ENCODE data around the gene DVL2. TPM values are rescaled to one million over a fixed set of nuclear protein-coding genes. Genes with fewer than 3 reads are reported as not detected.

Gene DVL2
- polyA plus RNA-seq = 0.91 and 1.8 TPM in 2 replicates

DNA sequence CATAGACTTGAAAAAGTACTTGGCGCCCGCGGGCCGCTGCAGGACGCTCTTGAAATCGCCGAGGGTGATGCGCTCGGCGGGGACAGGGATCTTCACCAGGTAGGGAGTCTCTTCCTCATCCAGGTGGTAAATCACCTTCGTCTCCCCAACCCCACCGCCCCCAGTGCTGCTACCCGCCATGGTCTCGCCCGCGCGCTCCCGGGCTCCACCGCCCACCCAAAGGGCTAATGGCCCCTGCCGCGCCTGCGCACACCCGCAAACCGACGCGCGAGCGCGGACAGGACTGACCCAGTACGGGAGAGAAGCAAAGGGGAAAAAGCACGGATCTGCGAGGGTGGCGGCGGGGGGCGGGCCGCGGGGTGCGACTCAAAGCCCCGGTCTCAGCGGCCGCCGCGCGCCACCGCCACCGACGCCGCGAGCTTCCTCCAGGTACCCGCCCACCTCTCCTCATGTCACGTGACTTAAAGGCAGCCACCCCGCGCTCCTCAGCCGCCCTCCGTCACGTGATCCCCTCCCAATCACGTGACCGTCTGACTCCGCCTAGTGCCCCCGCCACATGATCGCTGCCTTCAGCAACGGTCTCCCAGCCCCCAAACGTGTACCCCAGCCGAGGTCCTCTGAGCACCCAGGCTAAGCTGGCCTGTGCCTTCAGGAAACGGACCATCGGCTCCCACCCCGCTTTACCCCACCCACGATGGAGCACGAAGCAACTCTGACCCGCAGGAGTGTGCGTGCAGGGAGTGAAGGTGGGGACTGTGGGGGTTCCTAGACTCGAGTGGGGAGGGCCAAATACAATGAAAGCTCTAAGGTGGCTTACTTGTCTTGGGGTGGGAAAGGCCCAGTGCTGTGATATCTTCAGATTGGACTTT lies at the start of gene DVL2:
DVL2 (minus strand) TSS at position 435 of the 869 bp plus-strand sequence; CDS start at position 180, 255 bp downstream.

DNA sequence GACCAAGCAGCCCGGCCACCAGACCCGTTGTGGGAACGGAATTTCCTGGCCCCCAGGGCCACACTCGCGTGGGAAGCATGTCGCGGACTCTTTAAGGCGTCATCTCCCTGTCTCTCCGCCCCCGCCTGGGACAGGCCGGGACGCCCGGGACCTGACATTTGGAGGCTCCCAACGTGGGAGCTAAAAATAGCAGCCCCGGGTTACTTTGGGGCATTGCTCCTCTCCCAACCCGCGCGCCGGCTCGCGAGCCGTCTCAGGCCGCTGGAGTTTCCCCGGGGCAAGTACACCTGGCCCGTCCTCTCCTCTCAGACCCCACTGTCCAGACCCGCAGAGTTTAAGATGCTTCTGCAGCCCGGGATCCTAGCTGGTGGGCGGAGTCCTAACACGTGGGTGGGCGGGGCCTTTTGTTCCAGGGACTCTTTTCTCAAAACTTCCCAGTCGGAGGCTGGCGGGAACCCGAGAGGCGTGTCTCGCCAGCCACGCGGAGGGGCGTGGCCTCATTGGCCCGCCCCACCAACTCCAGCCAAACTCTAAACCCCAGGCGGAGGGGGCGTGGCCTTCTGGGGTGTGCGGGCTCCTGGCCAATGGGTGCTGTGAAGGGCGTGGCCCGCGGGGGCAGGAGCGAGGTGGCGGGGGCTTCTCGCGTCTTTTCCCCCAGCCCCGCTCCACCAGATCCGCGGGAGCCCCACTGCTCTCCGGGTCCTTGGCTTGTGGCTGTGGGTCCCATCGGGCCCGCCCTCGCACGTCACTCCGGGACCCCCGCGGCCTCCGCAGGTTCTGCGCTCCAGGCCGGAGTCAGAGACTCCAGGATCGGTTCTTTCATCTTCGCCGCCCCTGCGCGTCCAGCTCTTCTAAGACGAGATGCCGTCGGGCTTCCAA lies 47.0 kb upstream of the DVL2 start, which contains the start of gene SLC2A4:
SLC2A4 (plus strand) TSS at position 645 of the 879 bp plus-strand sequence; CDS start at position 862, 217 bp downstream.

DNA sequence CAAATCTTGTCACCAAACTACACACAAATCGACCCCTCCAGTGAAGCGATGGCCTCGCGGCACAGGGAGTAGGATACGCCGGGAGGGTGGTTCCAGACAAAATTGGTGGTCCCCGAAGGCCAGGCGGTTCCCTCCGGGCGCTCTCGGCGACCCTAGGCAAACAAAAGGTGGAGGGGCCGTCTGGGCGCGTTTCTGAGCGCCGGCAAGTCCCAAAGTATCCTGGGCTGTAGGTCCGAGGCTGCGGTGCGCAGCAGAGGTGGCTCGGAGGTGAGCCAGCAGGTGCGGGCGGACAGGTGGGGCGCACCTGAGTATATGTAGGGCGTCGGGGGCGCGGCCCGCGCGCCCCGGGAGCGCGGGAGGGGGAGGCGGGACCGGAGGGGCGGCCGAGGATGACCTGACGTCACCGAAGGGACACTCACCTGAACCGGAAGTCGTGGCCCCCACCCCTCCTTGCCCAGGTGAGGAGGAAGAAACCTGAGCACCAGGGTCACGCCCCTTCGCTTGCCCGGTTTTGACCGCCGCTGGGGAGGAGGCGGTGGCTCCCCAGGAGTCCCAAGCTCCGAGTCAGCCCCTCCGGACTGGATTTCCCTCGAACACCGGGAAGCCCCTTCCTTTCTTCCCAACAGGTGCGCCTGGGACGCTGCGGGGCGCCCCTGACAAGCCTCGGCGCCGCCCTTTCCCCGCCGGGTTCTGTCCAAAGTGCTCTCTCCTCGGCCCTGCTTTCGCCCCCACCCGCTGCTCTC lies 28.0 kb upstream of the DVL2 start, which contains the start of gene CLDN7:
CLDN7 (minus strand) TSS at position 287 of the 743 bp plus-strand sequence. CDS start 435 bp downstream, outside the sequence.

DNA sequence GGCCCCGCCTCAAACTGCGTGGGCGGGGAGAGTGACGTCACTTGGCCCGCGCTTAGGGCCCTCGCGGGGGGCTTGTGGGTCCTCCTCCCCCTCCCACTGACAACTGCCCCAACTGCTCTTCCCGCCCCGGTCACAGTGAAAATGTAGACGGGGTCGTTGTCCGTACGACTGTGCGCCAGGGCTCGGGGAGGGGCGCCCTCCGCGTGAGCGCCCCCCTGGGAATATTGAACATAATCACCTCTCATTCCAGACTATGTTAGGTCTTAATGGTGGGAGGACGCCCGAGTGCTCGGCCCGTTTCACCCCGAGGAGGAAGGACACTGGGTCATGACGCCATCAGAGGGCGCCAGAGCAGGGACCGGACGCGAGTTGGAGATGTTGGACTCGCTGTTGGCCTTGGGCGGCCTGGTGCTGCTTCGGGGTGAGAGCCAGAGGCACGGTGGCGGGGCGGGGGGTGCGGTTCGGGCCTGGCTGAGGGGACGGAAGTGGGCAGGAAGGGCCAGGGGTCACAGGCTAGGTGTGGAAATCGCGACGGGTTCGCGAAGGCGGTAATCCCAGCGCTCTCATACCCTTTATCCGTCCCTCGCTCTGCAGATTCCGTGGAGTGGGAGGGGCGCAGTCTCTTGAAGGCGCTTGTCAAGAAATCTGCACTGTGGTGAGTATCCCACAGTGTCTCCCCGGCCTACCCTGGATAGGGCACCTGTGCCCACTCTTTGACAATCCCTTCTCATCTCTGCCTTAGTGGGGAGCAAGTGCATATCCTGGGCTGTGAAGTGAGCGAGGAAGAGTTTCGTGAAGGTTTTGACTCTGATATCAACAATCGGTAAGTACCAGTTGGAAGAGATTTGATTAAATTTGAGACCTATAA lies 18.1 kb upstream of the DVL2 start, which contains the start of gene ELP5:
ELP5 (plus strand) TSS at position 40 of the 868 bp plus-strand sequence; CDS start at position 376, 336 bp downstream.

DNA sequence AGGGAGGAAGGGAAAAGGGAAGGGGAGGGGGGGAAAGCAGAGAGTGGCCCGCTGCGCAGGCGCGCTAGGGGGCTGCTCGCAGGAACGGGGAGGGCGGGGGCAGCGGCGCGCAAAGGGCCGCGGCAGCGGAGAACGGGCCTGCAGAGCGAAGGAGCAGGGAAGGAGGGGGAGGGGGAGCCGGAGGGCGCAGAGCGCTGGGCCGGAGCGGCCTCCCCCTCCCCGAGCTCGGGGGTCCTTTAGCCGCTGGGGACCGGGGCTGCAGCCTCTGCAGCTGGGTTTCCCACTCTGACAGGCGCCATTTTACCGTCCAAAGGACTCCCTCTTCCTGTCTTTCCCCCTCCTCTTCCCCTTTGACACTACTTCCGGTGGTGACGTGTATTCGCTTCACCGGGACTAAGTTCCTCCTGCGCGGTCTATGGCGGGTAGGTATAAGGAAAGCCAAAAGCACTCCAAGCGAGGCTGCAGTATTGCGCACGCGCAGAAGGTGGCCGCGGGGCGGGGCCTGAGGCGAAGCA lies 17.4 kb upstream of the DVL2 start, which contains the start of gene CTDNEP1:
CTDNEP1 (minus strand) TSS at position 74 of the 515 bp plus-strand sequence. CDS start 438 bp downstream, outside the sequence.

DNA sequence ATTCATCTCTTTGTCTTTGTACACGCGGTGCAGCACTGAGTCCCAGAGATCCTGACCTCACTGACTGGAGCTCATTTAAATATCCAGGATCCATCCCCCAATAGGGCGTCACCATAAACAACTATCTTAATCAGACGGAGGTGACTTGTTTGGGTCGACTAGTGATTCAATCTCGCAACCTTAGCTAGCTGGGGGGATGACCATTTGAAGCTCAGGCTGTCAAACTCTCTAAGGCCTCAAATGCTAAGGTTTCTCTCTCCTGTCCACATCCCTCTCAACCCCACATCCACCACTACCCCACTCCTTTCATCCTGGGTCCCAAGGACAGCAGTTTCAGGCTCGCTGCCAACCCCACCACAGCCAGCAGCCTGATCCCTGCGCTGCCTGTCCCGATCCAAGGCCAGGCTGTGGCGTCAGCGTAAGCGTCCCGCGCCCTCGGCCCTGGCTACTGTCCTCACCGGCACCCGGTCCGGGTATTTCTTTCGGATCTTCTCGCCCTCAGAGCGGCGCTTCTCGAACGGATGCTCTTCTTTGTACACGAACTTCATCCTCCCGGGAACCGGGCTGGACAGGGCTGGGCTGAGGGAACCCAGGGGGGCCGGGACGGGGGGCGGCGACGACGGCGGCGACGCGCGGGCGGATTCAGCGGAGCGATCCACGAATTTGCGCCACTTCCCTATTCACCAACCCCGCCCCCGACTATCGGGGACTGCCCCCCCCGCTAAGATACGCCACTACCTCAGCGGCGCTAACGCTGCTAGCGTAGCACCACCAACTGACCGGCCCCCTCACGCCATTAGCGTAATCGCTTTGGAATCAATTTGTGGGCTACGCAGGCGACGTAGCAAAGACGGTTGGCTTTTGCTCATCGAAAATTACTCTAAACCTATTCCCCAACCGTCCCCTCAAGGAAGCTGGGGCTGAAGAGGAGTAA lies 7.7 kb upstream of the DVL2 start, which contains the start of gene GABARAP:
GABARAP (minus strand) TSS at position 667 of the 934 bp plus-strand sequence; CDS start at position 548, 119 bp downstream.

DNA sequence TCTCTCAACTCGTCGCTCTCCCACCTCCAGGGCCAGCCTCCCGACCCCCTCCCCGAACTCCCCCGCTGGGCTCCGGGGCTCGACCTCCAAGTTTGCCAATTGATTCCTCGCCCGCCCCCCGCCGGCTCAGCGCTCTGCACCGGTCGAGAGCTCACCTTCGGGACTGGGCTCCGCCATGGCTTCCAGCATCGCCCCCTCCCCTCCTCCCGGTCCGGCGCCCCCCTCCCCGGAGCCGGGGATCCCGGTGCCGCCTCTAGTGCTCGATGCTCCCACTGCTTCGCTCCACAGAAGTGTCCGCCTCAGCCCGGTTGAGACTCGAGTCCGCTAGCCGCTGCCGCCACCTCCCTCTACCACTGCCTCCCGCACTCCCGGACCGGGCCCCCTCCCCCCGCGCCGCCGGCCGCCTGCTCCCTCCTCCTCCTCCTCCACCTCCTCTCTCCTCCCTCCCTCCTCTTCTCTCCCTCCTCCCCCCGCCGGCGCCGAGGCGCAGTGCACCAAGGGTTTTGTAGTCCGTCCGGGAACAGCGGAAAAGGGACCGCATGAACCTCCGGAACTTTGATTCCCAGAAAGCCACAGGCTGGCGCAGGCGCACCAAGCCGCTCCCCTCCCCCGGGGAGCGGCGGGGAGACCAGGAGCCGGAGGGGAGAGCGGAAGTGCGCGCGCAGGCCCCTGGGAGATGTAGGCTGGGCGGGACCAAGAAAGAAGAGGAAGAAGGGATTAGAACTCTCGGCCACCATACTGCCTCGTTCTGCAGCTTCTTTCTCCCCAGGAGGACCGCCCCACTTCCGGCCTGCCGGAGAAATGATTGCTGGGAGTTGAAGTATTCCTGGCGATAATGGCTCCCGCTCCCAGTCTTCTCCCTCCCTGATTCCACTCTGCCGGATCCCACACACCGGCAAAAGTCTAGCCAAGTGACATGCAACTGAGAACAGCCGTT lies 5.0 kb upstream of the DVL2 start, which contains the start of gene PHF23:
PHF23 (minus strand) TSS at position 367 of the 937 bp plus-strand sequence; CDS start at position 189, 178 bp downstream.

DNA sequence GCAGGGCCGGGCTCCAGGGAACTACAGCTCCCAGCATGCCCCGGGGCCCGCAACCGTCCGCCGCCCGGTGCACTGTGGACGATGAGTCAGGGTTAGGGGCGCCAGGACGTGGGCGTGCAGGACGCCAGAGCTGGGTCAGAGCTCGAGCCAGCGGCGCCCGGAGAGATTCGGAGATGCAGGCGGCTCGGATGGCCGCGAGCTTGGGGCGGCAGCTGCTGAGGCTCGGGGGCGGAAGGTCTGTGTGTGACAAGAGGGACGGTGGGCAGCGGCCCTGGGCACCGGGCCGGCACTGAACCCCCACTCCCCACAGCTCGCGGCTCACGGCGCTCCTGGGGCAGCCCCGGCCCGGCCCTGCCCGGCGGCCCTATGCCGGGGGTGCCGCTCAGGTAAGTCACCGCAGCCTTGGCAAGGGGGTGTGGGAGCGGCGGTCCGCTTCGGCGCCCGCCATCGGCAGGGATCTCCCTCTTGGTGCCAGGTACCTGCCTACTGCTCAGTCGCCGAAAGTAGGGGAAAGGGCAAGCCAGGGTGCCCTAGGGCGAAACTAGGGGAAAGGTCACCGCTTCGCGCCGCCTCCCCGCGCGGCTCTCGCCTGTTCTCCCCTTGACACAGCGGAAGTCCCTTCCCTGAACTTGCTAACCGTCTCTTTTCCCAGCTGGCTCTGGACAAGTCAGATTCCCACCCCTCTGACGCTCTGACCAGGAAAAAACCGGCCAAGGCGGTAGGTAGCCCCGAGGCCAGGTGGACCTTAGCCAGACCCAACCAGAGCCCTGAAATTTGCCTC lies 14.3 kb downstream of the DVL2 start, which contains the start of the genes ACADVL and DLG4:
ACADVL (plus strand) TSS at position 127 of the 781 bp plus-strand sequence; CDS start at position 174, 47 bp downstream.
DLG4 (minus strand) TSS at position 25 of the 781 bp plus-strand sequence.

DNA sequence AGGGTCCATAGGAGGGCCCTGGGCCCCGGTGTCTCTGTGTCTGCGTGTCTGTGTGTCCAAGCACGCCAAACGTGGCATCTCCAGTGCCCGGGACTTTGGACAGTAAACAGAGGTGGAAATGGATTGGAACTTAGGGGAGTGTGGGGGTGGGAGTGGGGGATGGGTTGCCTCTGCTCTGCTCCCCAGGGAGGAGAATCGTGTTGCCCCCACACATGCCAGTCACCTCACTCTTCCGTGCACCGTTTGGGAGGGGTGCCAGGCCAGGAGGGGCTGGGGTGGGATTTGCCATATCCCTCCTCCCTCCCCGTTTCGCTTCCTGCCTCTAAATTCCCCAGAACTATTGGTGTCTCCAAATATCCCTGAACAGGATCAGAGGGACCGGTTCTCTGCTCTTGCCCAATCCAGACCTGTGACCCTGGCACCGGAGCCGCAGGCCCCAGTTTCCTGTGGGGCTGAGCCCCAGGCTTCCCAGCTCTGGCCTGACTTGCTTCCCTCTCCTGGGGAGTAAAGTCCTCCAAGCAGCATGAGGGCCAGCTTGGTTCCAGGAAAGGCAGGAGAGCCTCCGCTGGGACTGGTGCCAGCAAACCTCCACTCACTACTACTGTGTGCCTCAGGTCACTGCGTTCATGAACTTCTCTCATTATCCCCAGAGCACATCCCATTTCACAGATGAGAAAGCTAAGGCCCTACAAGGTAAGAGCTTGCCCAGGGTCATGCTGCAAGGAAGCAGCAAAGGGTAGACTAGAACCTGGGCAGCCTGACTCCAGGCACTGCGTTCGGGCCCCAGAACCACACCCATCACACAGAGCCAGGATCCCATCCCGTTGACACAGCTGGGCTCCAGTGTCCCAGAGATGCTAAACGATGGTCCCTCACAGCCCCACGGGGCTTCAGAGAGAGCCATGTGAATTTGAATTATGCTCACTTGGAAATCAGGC lies 54.7 kb downstream of the DVL2 start, which contains the start of gene ASGR1:
ASGR1 (minus strand) TSS at position 54 of the 938 bp plus-strand sequence. CDS start 807 bp downstream, outside the sequence.

Other genes starting within 250 kb of the DVL2 start
- 0.82 and 1.0 TPM in 2 replicates for gene ALOX12, start 238.5 kb downstream of the DVL2 start, polyA plus RNA-seq
- gene RNASEK, start 221.9 kb downstream of the DVL2 start, polyA plus RNA-seq = 1,120 and 1,190 TPM in 2 replicates
- not detected in 2 replicates for gene BCL6B, start 211.5 kb downstream of the DVL2 start, polyA plus RNA-seq
- gene SLC16A13, start 198.5 kb downstream of the DVL2 start, polyA plus RNA-seq = not detected in 2 replicates
- gene SLC16A11, start 190.4 kb downstream of the DVL2 start, polyA plus RNA-seq = not detected in 2 replicates
- not detected in 2 replicates for gene CLEC10A, start 154.3 kb downstream of the DVL2 start, polyA plus RNA-seq
- gene ASGR2, start 119.7 kb downstream of the DVL2 start, polyA plus RNA-seq = 0.57 and 4.5 TPM in 2 replicates
- gene ASGR1, start 55.1 kb downstream of the DVL2 start, polyA plus RNA-seq = 1.7 and 5.0 TPM in 2 replicates
- 1.7 and 3.0 TPM in 2 replicates for gene DLG4, start 14.7 kb downstream of the DVL2 start, polyA plus RNA-seq
- gene ACADVL, start 14.6 kb downstream of the DVL2 start, polyA plus RNA-seq = 50.1 and 52.5 TPM in 2 replicates
- gene PHF23, start 4.9 kb upstream of the DVL2 start, polyA plus RNA-seq = 8.9 and 12.1 TPM in 2 replicates
- 235 and 613 TPM in 2 replicates for gene GABARAP, start 7.9 kb upstream of the DVL2 start, polyA plus RNA-seq
- gene CTDNEP1, start 17.2 kb upstream of the DVL2 start, polyA plus RNA-seq = 9.3 and 15.5 TPM in 2 replicates
- 15.8 and 16.6 TPM in 2 replicates for gene ELP5, start 17.7 kb upstream of the DVL2 start, polyA plus RNA-seq
- gene CLDN7, start 28.0 kb upstream of the DVL2 start, polyA plus RNA-seq = not detected in 2 replicates
- not detected in 2 replicates for gene SLC2A4, start 47.2 kb upstream of the DVL2 start, polyA plus RNA-seq
- not detected in 2 replicates for gene YBX2, start 60.1 kb upstream of the DVL2 start, polyA plus RNA-seq
- 41.6 and 47.0 TPM in 2 replicates for gene EIF5A, start 73.1 kb upstream of the DVL2 start, polyA plus RNA-seq
- 42.5 and 54.6 TPM in 2 replicates for gene GPS2, start 80.8 kb upstream of the DVL2 start, polyA plus RNA-seq
- gene NEURL4, start 94.8 kb upstream of the DVL2 start, polyA plus RNA-seq = 0.34 TPM in 1 of 2 replicates, not detected in the other
- 4.1 and 5.8 TPM in 2 replicates for gene ACAP1, start 102.0 kb upstream of the DVL2 start, polyA plus RNA-seq
- not detected in 2 replicates for gene KCTD11, start 117.6 kb upstream of the DVL2 start, polyA plus RNA-seq
- not detected in 2 replicates for gene TMEM95, start 120.6 kb upstream of the DVL2 start, polyA plus RNA-seq
- gene TNK1, start 146.6 kb upstream of the DVL2 start, polyA plus RNA-seq = 0.15 TPM in 1 of 2 replicates, not detected in the other
- 1.3 and 1.8 TPM in 2 replicates for gene PLSCR3, start 160.0 kb upstream of the DVL2 start, polyA plus RNA-seq
- gene TMEM256, start 169.6 kb upstream of the DVL2 start, polyA plus RNA-seq = 148 and 161 TPM in 2 replicates
- gene NLGN2, start 173.3 kb upstream of the DVL2 start, polyA plus RNA-seq = 6.6 and 13.0 TPM in 2 replicates
- gene SPEM1, start 185.8 kb upstream of the DVL2 start, polyA plus RNA-seq = not detected in 2 replicates
- not detected in 2 replicates for gene SPEM2, start 191.1 kb upstream of the DVL2 start, polyA plus RNA-seq
- not detected in 2 replicates for gene SPEM3, start 194.3 kb upstream of the DVL2 start, polyA plus RNA-seq
- not detected in 2 replicates for gene TMEM102, start 200.9 kb upstream of the DVL2 start, polyA plus RNA-seq
- gene FGF11, start 205.0 kb upstream of the DVL2 start, polyA plus RNA-seq = 1.2 and 2.0 TPM in 2 replicates
- 14.7 and 16.0 TPM in 2 replicates for gene CHRNB1, start 210.5 kb upstream of the DVL2 start, polyA plus RNA-seq
- gene ZBTB4, start 245.1 kb upstream of the DVL2 start, polyA plus RNA-seq = 9.2 and 9.5 TPM in 2 replicates
- gene SLC35G6, start 246.9 kb upstream of the DVL2 start, polyA plus RNA-seq = not detected in 2 replicates
- 6.4 and 7.7 TPM in 2 replicates for gene POLR2A, start 249.8 kb upstream of the DVL2 start, polyA plus RNA-seq

Data from Purkinje cell (primary cell).